Mononuclear cell (primary cell): ENCODE measurements around the gene HIVEP3. TPM values are rescaled to one million over a fixed set of nuclear protein-coding genes. Genes with fewer than 3 reads are reported as not detected.

Source experiments
- H3K27me3 ChIP-seq: 2 replicates; pipeline ENCODE4 v1.6.0; 2011; ENCODE audit warnings: low read length, control low read depth; ENCODE audit not compliant: insufficient read depth
- H3K4me1 ChIP-seq: 2 replicates; pipeline ENCODE4 v1.5.1; 2011; ENCODE audit warnings: mild to moderate bottlenecking, low read length, control low read depth; ENCODE audit not compliant: insufficient read depth
- H3K4me3 ChIP-seq: 2 replicates; pipeline ENCODE4 v1.5.1; 2011; ENCODE audit warnings: mild to moderate bottlenecking, low read length, moderate library complexity
- H3K9me3 ChIP-seq: 2 replicates; pipeline ENCODE4 v1.5.1; 2011; ENCODE audit warnings: low read depth, mild to moderate bottlenecking, control low read depth, low read length
- total RNA-seq: library from RNA; depleted of rRNA; stranded (reverse); fragments of >200 nt; gene quantifications from one replicate; pipeline ENCODE4 v1.2.3, GENCODE V29; 2012

Gene HIVEP3
- total RNA-seq, 1 donor, result 3.9 TPM

GRCh38 chr1:41478118-41478748 lies 440.5 kb downstream of the HIVEP3 start:
- Histone ChIP-seq H3K9me3 (no peaks in the 10 kb centered on the region), H3K4me3 (no peak overlapping the region), H3K27me3 (no peaks in the 10 kb centered on the region), H3K4me1 (no peaks in the 10 kb centered on the region)

GRCh38 chr1:41476807-41477361 lies 441.8 kb downstream of the HIVEP3 start:
- Histone ChIP-seq H3K4me3 (no peak overlapping the region), H3K9me3 (no peaks in the 10 kb centered on the region), H3K27me3 (no peaks in the 10 kb centered on the region), H3K4me1 (no peaks in the 10 kb centered on the region)

GRCh38 chr1:41475859-41476567 lies 442.7 kb downstream of the HIVEP3 start:
- H3K4me1 ChIP-seq, result no peaks in the 10 kb centered on the region
- H3K4me3 ChIP-seq, result no peak overlapping the region
- no peaks in the 10 kb centered on the region for H3K27me3 ChIP-seq
- H3K9me3 ChIP-seq, result no peaks in the 10 kb centered on the region

- no peak overlapping the region for H3K4me3 ChIP-seq
- no peaks in the 10 kb centered on the region for H3K9me3 ChIP-seq
- no peaks in the 10 kb centered on the region for H3K4me1 ChIP-seq
- H3K27me3 ChIP-seq, result no peaks in the 10 kb centered on the region
Observed at GRCh38 chr1:41475346-41475745, 443.4 kb downstream of the HIVEP3 start.

GRCh38 chr1:41474490-41475271 lies 444.0 kb downstream of the HIVEP3 start:
- Histone ChIP-seq H3K4me3 (no peak overlapping the region), H3K4me1 (no peaks in the 10 kb centered on the region), H3K9me3 (no peaks in the 10 kb centered on the region), H3K27me3 (no peaks in the 10 kb centered on the region)

- Histone ChIP-seq H3K9me3 (no peaks in the 10 kb centered on the region), H3K27me3 (no peaks in the 10 kb centered on the region), H3K4me3 (no peak overlapping the region), H3K4me1 (no peaks in the 10 kb centered on the region)
Observed at GRCh38 chr1:41473738-41474362, 444.9 kb downstream of the HIVEP3 start.

GRCh38 chr1:41471658-41472057 lies 447.1 kb downstream of the HIVEP3 start:
- H3K9me3 ChIP-seq, result no peaks in the 10 kb centered on the region
- no peaks in the 10 kb centered on the region for H3K27me3 ChIP-seq
- H3K4me3 ChIP-seq, result no peak overlapping the region
- H3K4me1 ChIP-seq, result no peaks in the 10 kb centered on the region

GRCh38 chr1:41469706-41470105 lies 449.0 kb downstream of the HIVEP3 start:
- no peak overlapping the region for H3K4me3 ChIP-seq
- H3K4me1 ChIP-seq, result no peaks in the 10 kb centered on the region
- no peaks in the 10 kb centered on the region for H3K27me3 ChIP-seq
- H3K9me3 ChIP-seq, result no peaks in the 10 kb centered on the region

- Histone ChIP-seq H3K9me3 (no peaks in the 10 kb centered on the region), H3K27me3 (no peaks in the 10 kb centered on the region), H3K4me1 (no peaks in the 10 kb centered on the region), H3K4me3 (no peak overlapping the region)
Observed at GRCh38 chr1:41468122-41468762, 450.5 kb downstream of the HIVEP3 start.

- no peaks in the 10 kb centered on the region for H3K4me1 ChIP-seq
- H3K4me3 ChIP-seq, result no peak overlapping the region
- H3K27me3 ChIP-seq, result no peaks in the 10 kb centered on the region
- no peaks in the 10 kb centered on the region for H3K9me3 ChIP-seq
Observed at GRCh38 chr1:41467673-41468072, 451.0 kb downstream of the HIVEP3 start.

- H3K4me1 ChIP-seq, result no peaks in the 10 kb centered on the region
- no peak overlapping the region for H3K4me3 ChIP-seq
- no peaks in the 10 kb centered on the region for H3K27me3 ChIP-seq
- H3K9me3 ChIP-seq, result no peaks in the 10 kb centered on the region
Observed at GRCh38 chr1:41466146-41466545, 452.6 kb downstream of the HIVEP3 start.

- no peaks in the 10 kb centered on the region for H3K4me1 ChIP-seq
- no peaks in the 10 kb centered on the region for H3K9me3 ChIP-seq
- no peaks in the 10 kb centered on the region for H3K27me3 ChIP-seq
- no peak overlapping the region for H3K4me3 ChIP-seq
Observed at GRCh38 chr1:41465741-41466140, 453.0 kb downstream of the HIVEP3 start.

- H3K4me1 ChIP-seq, result no peaks in the 10 kb centered on the region
- H3K27me3 ChIP-seq, result no peaks in the 10 kb centered on the region
- no peak overlapping the region for H3K4me3 ChIP-seq
- no peaks in the 10 kb centered on the region for H3K9me3 ChIP-seq
Observed at GRCh38 chr1:41464885-41465284, 453.8 kb downstream of the HIVEP3 start.

GRCh38 chr1:41463516-41463915 lies 455.2 kb downstream of the HIVEP3 start:
- Histone ChIP-seq H3K4me1 (no peaks in the 10 kb centered on the region), H3K9me3 (no peaks in the 10 kb centered on the region), H3K4me3 (no peak overlapping the region), H3K27me3 (no peaks in the 10 kb centered on the region)
